ENCODE results near the gene ARID2.

Gene ARID2

GRCh38 chr12:45763381-45763780 lies 33.9 kb downstream of the ARID2 start:
- no peak for DNase-seq (ENCODE audit: low read depth in 2 of 2)

- no peak for DNase-seq (ENCODE audit: low read depth in 2 of 2)
Observed at GRCh38 chr12:45768194-45768593, 38.7 kb downstream of the ARID2 start.

- DNase-seq (ENCODE audit: low read depth in 2 of 2) = no peak
Observed at GRCh38 chr12:45773747-45774146, 44.2 kb downstream of the ARID2 start.

- no peak for DNase-seq (ENCODE audit: low read depth in 2 of 2)
Observed at GRCh38 chr12:45774508-45775162, 45.1 kb downstream of the ARID2 start.

- no peak for DNase-seq (ENCODE audit: low read depth in 2 of 2)
Observed at GRCh38 chr12:45775465-45775864, 46.0 kb downstream of the ARID2 start.

GRCh38 chr12:45775964-45776363 lies 46.5 kb downstream of the ARID2 start:
- no peak for DNase-seq (ENCODE audit: low read depth in 2 of 2)

GRCh38 chr12:45779936-45780335 lies 50.4 kb downstream of the ARID2 start:
- no peak for DNase-seq (ENCODE audit: low read depth in 2 of 2)

GRCh38 chr12:45781080-45781479 lies 51.6 kb downstream of the ARID2 start:
- DNase-seq (ENCODE audit: low read depth in 2 of 2) = no peak

- no peak for DNase-seq (ENCODE audit: low read depth in 2 of 2)
Observed at GRCh38 chr12:45785315-45785714, 55.8 kb downstream of the ARID2 start.

GRCh38 chr12:45789025-45789424 lies 59.5 kb downstream of the ARID2 start:
- DNase-seq (ENCODE audit: low read depth in 2 of 2) = no peak

- DNase-seq (ENCODE audit: low read depth in 2 of 2) = no peak
Observed at GRCh38 chr12:45794422-45794821, 64.9 kb downstream of the ARID2 start.

- no peak for DNase-seq (ENCODE audit: low read depth in 2 of 2)
Observed at GRCh38 chr12:45801625-45802024, 72.1 kb downstream of the ARID2 start.

- DNase-seq (ENCODE audit: low read depth in 2 of 2) = no peak
Observed at GRCh38 chr12:45803111-45803510, 73.6 kb downstream of the ARID2 start.

GRCh38 chr12:45816652-45817051 lies 87.1 kb downstream of the ARID2 start:
- no peak for DNase-seq (ENCODE audit: low read depth in 2 of 2)

GRCh38 chr12:45827974-45828373 lies 98.5 kb downstream of the ARID2 start:
- DNase-seq (ENCODE audit: low read depth in 2 of 2) = no peak

GRCh38 chr12:45828402-45828801 lies 98.9 kb downstream of the ARID2 start:
- no peak for DNase-seq (ENCODE audit: low read depth in 2 of 2)

- DNase-seq (ENCODE audit: low read depth in 2 of 2) = no peak
Observed at GRCh38 chr12:45831590-45831989, 102.1 kb downstream of the ARID2 start.

GRCh38 chr12:45833401-45833800 lies 103.9 kb downstream of the ARID2 start:
- no peak for DNase-seq (ENCODE audit: low read depth in 2 of 2)

- DNase-seq (ENCODE audit: low read depth in 2 of 2) = no peak
Observed at GRCh38 chr12:45834809-45835208, 105.3 kb downstream of the ARID2 start.

- DNase-seq (ENCODE audit: low read depth in 2 of 2) = no peak
Observed at GRCh38 chr12:45839917-45840316, 110.4 kb downstream of the ARID2 start.

- DNase-seq (ENCODE audit: low read depth in 2 of 2) = no peak
Observed at GRCh38 chr12:45849289-45849688, 119.8 kb downstream of the ARID2 start.

- DNase-seq (ENCODE audit: low read depth in 2 of 2) = no peak
Observed at GRCh38 chr12:45850302-45850701, 120.8 kb downstream of the ARID2 start.

GRCh38 chr12:45852508-45852907 lies 123.0 kb downstream of the ARID2 start:
- no peak for DNase-seq (ENCODE audit: low read depth in 2 of 2)

- DNase-seq (ENCODE audit: low read depth in 2 of 2) = no peak
Observed at GRCh38 chr12:45853550-45853949, 124.0 kb downstream of the ARID2 start.
